Kidney (tissue), 14 donors: Measurements from ENCODE around the gene ZWILCH. TPM values are rescaled to one million over a fixed set of nuclear protein-coding genes. Genes with fewer than 3 reads are reported as not detected.

Experiments
- DNase-seq, 5 donors: peaks; one replicate each; pipeline ENCODE4 v3.0.0-alpha.2; 2013 to 2020
- FAIRE-seq: peaks from 2 replicates; lab custom pipeline; 2012; peaks lifted over from hg19 to GRCh38; lab: Jason Lieb, UNC
- H3K27ac ChIP-seq, 2 donors: one replicate each; pipeline ENCODE4 v1.7.0; 2013; ENCODE audit warnings: low read depth in 2 of 2, low read length in 2 of 2, inconsistent platforms in 1 of 2
- H3K27me3 ChIP-seq: one replicate; pipeline ENCODE4 v1.7.1; 2013; ENCODE audit warnings: low read length, inconsistent platforms; ENCODE audit not compliant: control insufficient read depth, insufficient read depth
- H3K36me3 ChIP-seq, 3 donors: one replicate each; pipeline versions ENCODE4 v1.7.0 to v1.7.1; 2013; ENCODE audit warnings: low read length in 3 of 3, control low read depth in 1 of 3, inconsistent platforms in 1 of 3; ENCODE audit not compliant: insufficient read depth in 3 of 3, control insufficient read depth in 2 of 3
- H3K4me1 ChIP-seq, 3 donors: one replicate each; pipeline versions ENCODE4 v1.7.0 to v1.7.1; 2013; ENCODE audit warnings: low read length in 3 of 3, inconsistent platforms in 1 of 3, low read depth in 1 of 3; ENCODE audit not compliant: control insufficient read depth in 2 of 3, insufficient read depth in 2 of 3
- H3K4me3 ChIP-seq, 3 donors: one replicate each; pipeline versions ENCODE4 v1.7.0 to v1.8.1; 2013; ENCODE audit warnings: low read length in 3 of 3, control low read depth in 1 of 3, inconsistent platforms in 1 of 3
- H3K9ac ChIP-seq, 3 donors: one replicate each; pipeline versions ENCODE4 v1.7.0 to v1.7.1; 2013; ENCODE audit warnings: low read length in 3 of 3, control low read depth in 1 of 3, inconsistent platforms in 1 of 3
- H3K9me3 ChIP-seq, 3 donors: one replicate each; pipeline versions ENCODE4 v1.7.0 to v1.7.1; 2013; ENCODE audit warnings: low read length in 3 of 3, control low read depth in 1 of 3, inconsistent platforms in 1 of 3; ENCODE audit not compliant: control insufficient read depth in 2 of 3, insufficient read depth in 1 of 3
- intact Hi-C: fragments of 100-400 bp; cut with DNase I; formaldehyde crosslinking; loops from one replicate; pipeline ENCODE4 v1.11.1; 2022
- microRNA-seq: library from miRNA; unstranded; fragments of <30 nt; microRNA quantifications from one replicate; pipeline ENCODE4 v1.2.0, GENCODE V29; 2020
- polyA plus RNA-seq: library from polyadenylated mRNA; stranded (reverse); fragments of 350-450 nt; fragmentation: Illumina TruSeq; extraction: RNeasy Lipid Tissue Mini Kit (QIAGEN cat#74804); gene quantifications from one replicate; pipeline ENCODE4 v1.2.3, GENCODE V29; 2014; ENCODE audit warnings: low read depth, low replicate concordance; ENCODE audit not compliant: insufficient read depth
- total RNA-seq: library from RNA; stranded (reverse); fragmentation: NEBNext Ultra II Directional; extraction: Animal tissue kit (Norgen Biotek cat#: 25700); gene quantifications from one replicate; pipeline ENCODE4 v1.2.1, GENCODE V29; 2021
- TF ChIP-seq, protein P1 (sequence below): IDR thresholded peaks from 3 replicates; pipeline ENCODE4 v1.5.1; 2012; ENCODE audit warnings: mild to moderate bottlenecking, moderate library complexity, borderline replicate concordance; ENCODE audit not compliant: insufficient read depth; ENCODE audit errors: extremely low read depth
- donor health status: control.
- donor health status: control.
- donor health status: control.
- donor health status: control.
- donor health status: control.
- donor health status: DM: yes; HTN: yes; CAD: no.
- donor health status: Normal renal cell carcinoma (clear cell type).

The ZWILCH gene
- total and polyA plus RNA-seq, 2 donors from 2014 or later = 3.0 to 9.0 TPM

GRCh38 chr15:66595931-66596545, 90.9 kb downstream of the ZWILCH start:
- Histone ChIP-seq H3K27ac (no peak overlapping the region), H3K9me3 (no peaks in the 10 kb centered on the region), H3K4me3 (no peak overlapping the region), H3K4me1 (no peaks in the 10 kb centered on the region), H3K36me3 (no peaks in the 10 kb centered on the region), H3K27me3 (no peaks in the 10 kb centered on the region), H3K9ac (no peak overlapping the region)
- FAIRE-seq (no peak), DNase-seq (no peak)
- TF ChIP-seq, protein P1, sequence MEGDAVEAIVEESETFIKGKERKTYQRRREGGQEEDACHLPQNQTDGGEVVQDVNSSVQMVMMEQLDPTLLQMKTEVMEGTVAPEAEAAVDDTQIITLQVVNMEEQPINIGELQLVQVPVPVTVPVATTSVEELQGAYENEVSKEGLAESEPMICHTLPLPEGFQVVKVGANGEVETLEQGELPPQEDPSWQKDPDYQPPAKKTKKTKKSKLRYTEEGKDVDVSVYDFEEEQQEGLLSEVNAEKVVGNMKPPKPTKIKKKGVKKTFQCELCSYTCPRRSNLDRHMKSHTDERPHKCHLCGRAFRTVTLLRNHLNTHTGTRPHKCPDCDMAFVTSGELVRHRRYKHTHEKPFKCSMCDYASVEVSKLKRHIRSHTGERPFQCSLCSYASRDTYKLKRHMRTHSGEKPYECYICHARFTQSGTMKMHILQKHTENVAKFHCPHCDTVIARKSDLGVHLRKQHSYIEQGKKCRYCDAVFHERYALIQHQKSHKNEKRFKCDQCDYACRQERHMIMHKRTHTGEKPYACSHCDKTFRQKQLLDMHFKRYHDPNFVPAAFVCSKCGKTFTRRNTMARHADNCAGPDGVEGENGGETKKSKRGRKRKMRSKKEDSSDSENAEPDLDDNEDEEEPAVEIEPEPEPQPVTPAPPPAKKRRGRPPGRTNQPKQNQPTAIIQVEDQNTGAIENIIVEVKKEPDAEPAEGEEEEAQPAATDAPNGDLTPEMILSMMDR = no peak
- intact Hi-C loops = no loop called here

- Histone ChIP-seq H3K36me3 (no peaks in the 10 kb centered on the region), H3K4me3 (no peak overlapping the region), H3K27me3 (no peaks in the 10 kb centered on the region), H3K9ac (no peak overlapping the region), H3K27ac (no peak overlapping the region), H3K9me3 (no peaks in the 10 kb centered on the region), H3K4me1 (no peaks in the 10 kb centered on the region)
- TF ChIP-seq, protein P1 = no peak
- FAIRE-seq = no peak
- peak in 1 of 5 donors; percentile 53 for DNase-seq
- intact Hi-C loops = no loop called here
Measured at GRCh38 chr15:66598095-66598815, 93.1 kb downstream of the ZWILCH start.

Small RNA genes within 50 kb of the gene (microRNA-seq; reads per million reads assigned to microRNA genes)
- not detected for gene MIR4512

Other genes with a start within 250 kb of the ZWILCH start
- gene DIS3L, start 211.8 kb upstream of the ZWILCH start, total RNA-seq = 28.5 TPM
- 10.6 TPM for gene DIS3L, start 211.8 kb upstream of the ZWILCH start, polyA plus RNA-seq
- gene TIPIN, start 148.6 kb upstream of the ZWILCH start, total RNA-seq = 7.5 TPM
- gene TIPIN, start 148.6 kb upstream of the ZWILCH start, polyA plus RNA-seq = 4.3 TPM
- gene MAP2K1, start 118.4 kb upstream of the ZWILCH start, total RNA-seq = 49.4 TPM
- 33.1 TPM for gene MAP2K1, start 118.4 kb upstream of the ZWILCH start, polyA plus RNA-seq
- 29.6 TPM for gene SNAPC5, start 7.6 kb upstream of the ZWILCH start, total RNA-seq
- 49.6 TPM for gene SNAPC5, start 7.6 kb upstream of the ZWILCH start, polyA plus RNA-seq
- gene RPL4, start 471 bp upstream of the ZWILCH start, total RNA-seq = 1,774 TPM
- gene RPL4, start 471 bp upstream of the ZWILCH start, polyA plus RNA-seq = 2,001 TPM
- not detected for gene LCTL, start 60.7 kb downstream of the ZWILCH start, total RNA-seq
- gene LCTL, start 60.7 kb downstream of the ZWILCH start, polyA plus RNA-seq = not detected
- 23.0 TPM for gene SMAD6, start 196.9 kb downstream of the ZWILCH start, total RNA-seq
- 15.4 TPM for gene SMAD6, start 196.9 kb downstream of the ZWILCH start, polyA plus RNA-seq